Hepatocyte (in vitro differentiated cells): Measurements from ENCODE around the gene ADGRV1. TPM values are rescaled to one million over a fixed set of nuclear protein-coding genes. Genes with fewer than 3 reads are reported as not detected.
A peak's percentile ranks its signal among the peaks of the same experiment; 100 is the strongest.
"Not testable (repeated sequence)": the region's sequence is repeated elsewhere in the genome, so short reads cannot be mapped to it uniquely, and the experiment has no call there.

Source experiments
- DNase-seq: peaks from one replicate; pipeline ENCODE4 v3.0.0-alpha.2; 2016; ENCODE audit warnings: low spot score
- H2AFZ ChIP-seq: fragments of 200-600 bp; sonication (generic); 2 replicates; pipeline ENCODE4 v1.6.0; 2016; ENCODE audit warnings: antibody characterized with exemption, mild to moderate bottlenecking
- H3K27ac ChIP-seq: fragments of 200-600 bp; sonication (generic); 2 replicates; pipeline ENCODE4 v1.5.1; 2016; ENCODE audit warnings: mild to moderate bottlenecking
- H3K27me3 ChIP-seq: fragments of 200-600 bp; sonication (generic); 2 replicates; pipeline ENCODE4 v1.6.1; 2016
- H3K36me3 ChIP-seq: fragments of 200-600 bp; sonication (generic); replicated peaks from 2 replicates; pipeline ENCODE4 v1.5.1; 2016; ENCODE audit warnings: low read depth; ENCODE audit not compliant: insufficient read depth
- H3K4me1 ChIP-seq: fragments of 200-600 bp; sonication (generic); 2 replicates; pipeline ENCODE4 v1.5.1; 2016; ENCODE audit warnings: mild to moderate bottlenecking, moderate library complexity; ENCODE audit not compliant: insufficient read depth
- H3K4me2 ChIP-seq: fragments of 200-600 bp; sonication (generic); 2 replicates; pipeline ENCODE4 v1.6.0; 2016
- H3K4me3 ChIP-seq: fragments of 200-600 bp; sonication (generic); 2 replicates; pipeline ENCODE4 v1.5.1; 2016; ENCODE audit warnings: mild to moderate bottlenecking
- H3K79me2 ChIP-seq: fragments of 200-600 bp; sonication (generic); 2 replicates; pipeline ENCODE4 v1.6.0; 2017; ENCODE audit warnings: mild to moderate bottlenecking
- H3K9me2 ChIP-seq: fragments of 200-600 bp; sonication (generic); replicated peaks from 2 replicates; pipeline ENCODE4 v1.6.0; 2017; ENCODE audit warnings: mild to moderate bottlenecking; ENCODE audit not compliant: insufficient read depth
- H3K9me3 ChIP-seq: fragments of 200-600 bp; sonication (generic); 2 replicates; pipeline ENCODE4 v1.5.1; 2016; ENCODE audit warnings: low read depth, mild to moderate bottlenecking
- H4K20me1 ChIP-seq: fragments of 200-600 bp; sonication (generic); 2 replicates; pipeline ENCODE4 v1.6.0; 2016; ENCODE audit warnings: mild to moderate bottlenecking; ENCODE audit not compliant: insufficient read depth, poor library complexity, severe bottlenecking
- CTCF ChIP-seq: fragments of 200-600 bp; sonication (generic); IDR thresholded peaks from 2 replicates; pipeline ENCODE4 v1.5.1; 2016; ENCODE audit warnings: antibody characterized with exemption, mild to moderate bottlenecking; ENCODE audit not compliant: poor library complexity
- EZH2 ChIP-seq: fragments of 200-600 bp; sonication (generic); IDR thresholded peaks from 2 replicates; pipeline ENCODE4 v1.6.1; 2016; ENCODE audit warnings: antibody characterized with exemption, mild to moderate bottlenecking, borderline replicate concordance
- EZH2phosphoT487 ChIP-seq: fragments of 200-600 bp; sonication (generic); IDR thresholded peaks from one replicate; pipeline ENCODE4 v1.6.1; 2018; ENCODE audit warnings: antibody characterized with exemption, mild to moderate bottlenecking, low read depth, moderate library complexity; ENCODE audit not compliant: unreplicated experiment, severe bottlenecking
- WGBS: methylation state at CpG from one replicate; pipeline ENCODE4 v1.1.6; 2016; ENCODE audit warnings: low lambda C conversion rate; ENCODE audit errors: missing lambda C conversion rate; 5-methylcytosine and 5-hydroxymethylcytosine counted together
- polyA plus RNA-seq: library from polyadenylated mRNA; unstranded; fragments of >200 nt; fragmentation: Nextera tagmentation; extraction: Ambion mirVana; gene quantifications from 2 replicates; pipeline ENCODE4 v1.2.1, GENCODE V29; 2016
- total RNA-seq: library from RNA; depleted of rRNA; stranded (reverse); fragments of >200 nt; gene quantifications from 2 replicates; pipeline ENCODE4 v1.2.3, GENCODE V29; 2014

ADGRV1 gene
- total and polyA plus RNA-seq, 2 experiments from 2014 or later: 74.9 to 88.3 TPM

GRCh38 chr5:90657788-90658187 is 99.2 kb downstream of the ADGRV1 start:
- 85% methylated on average over 6 of the region's 6 CpGs for WGBS
- Histone ChIP-seq H3K4me3 (no peak overlapping the region), H3K9me3 (no peaks in the 10 kb centered on the region), H3K36me3 (no peaks in the 10 kb centered on the region), H3K4me1 (no peaks in the 10 kb centered on the region), H3K27ac (no peak overlapping the region), H3K9me2 (no peaks in the 10 kb centered on the region), H3K79me2 (no peaks in the 10 kb centered on the region), H3K27me3 (no peaks in the 10 kb centered on the region), H2AFZ (no peak overlapping the region), H3K4me2 (no peak overlapping the region), H4K20me1 (no peaks in the 10 kb centered on the region)
- DNase-seq: no peak
- TF ChIP-seq CTCF (no peak), EZH2phosphoT487 (no peak), EZH2 (no peak)

- H3K4me3 ChIP-seq: no peak overlapping the region
- no peak overlapping the region for H3K27ac ChIP-seq
- H3K36me3 ChIP-seq: no peaks in the 10 kb centered on the region
- H3K9me2 ChIP-seq: no peaks in the 10 kb centered on the region
- no peak for DNase-seq
- TF ChIP-seq CTCF: no peak
- no peak for TF ChIP-seq EZH2phosphoT487
- TF ChIP-seq EZH2: no peak
- H3K4me1 ChIP-seq: no peaks in the 10 kb centered on the region
- H3K79me2 ChIP-seq: no peaks in the 10 kb centered on the region
- H2AFZ ChIP-seq: no peak overlapping the region
- H4K20me1 ChIP-seq: no peaks in the 10 kb centered on the region
- 57% methylated on average over 2 of the region's 2 CpGs for WGBS
- H3K27me3 ChIP-seq: no peaks in the 10 kb centered on the region
- no peaks in the 10 kb centered on the region for H3K9me3 ChIP-seq
- H3K4me2 ChIP-seq: no peak overlapping the region
Measured at GRCh38 chr5:90658620-90659019, 100.0 kb downstream of the ADGRV1 start.

- H3K9me3 ChIP-seq, H3K36me3 ChIP-seq, H3K9me2 ChIP-seq, H3K4me1 ChIP-seq, H4K20me1 ChIP-seq, DNase-seq, H3K27ac ChIP-seq, H3K79me2 ChIP-seq, H2AFZ ChIP-seq, H3K4me3 ChIP-seq, H3K27me3 ChIP-seq: not testable (repeated sequence)
- 47% methylated on average over 21 of the region's 21 CpGs for WGBS
- peak overlapping the region; percentile 44 for H3K4me2 ChIP-seq
Measured at GRCh38 chr5:90668079-90668565, 109.5 kb downstream of the ADGRV1 start.

- WGBS: 35% methylated on average over 8 of the region's 8 CpGs
Measured at GRCh38 chr5:90675222-90675621, 116.6 kb downstream of the ADGRV1 start.

More at GRCh38 chr5:90675222-90675621, 116.6 kb downstream of the ADGRV1 start:
- TF ChIP-seq CTCF (no peak), EZH2phosphoT487 (no peak), EZH2 (no peak)
- Histone ChIP-seq H3K4me3 (no peak overlapping the region), H3K9me2 (no peaks in the 10 kb centered on the region), H3K9me3 (no peaks in the 10 kb centered on the region), H3K27me3 (no peaks in the 10 kb centered on the region), H3K79me2 (no peaks in the 10 kb centered on the region), H3K4me2 (no peak overlapping the region), H2AFZ (no peak overlapping the region), H4K20me1 (no peaks in the 10 kb centered on the region), H3K27ac (no peak overlapping the region), H3K36me3 (no peaks in the 10 kb centered on the region), H3K4me1 (no peaks in the 10 kb centered on the region)
- DNase-seq: peak; percentile 32
